Measurements from ENCODE around the gene QPCTL. TPM values are rescaled to one million over a fixed set of nuclear protein-coding genes. Genes with fewer than 3 reads are reported as not detected.
"Not testable (repeated sequence)": the region's sequence is repeated elsewhere in the genome, so short reads cannot be mapped to it uniquely, and the experiment has no call there.

The QPCTL gene
- total RNA-seq, 1 experiment from 2014 or later, result 13.7 TPM

DNA sequence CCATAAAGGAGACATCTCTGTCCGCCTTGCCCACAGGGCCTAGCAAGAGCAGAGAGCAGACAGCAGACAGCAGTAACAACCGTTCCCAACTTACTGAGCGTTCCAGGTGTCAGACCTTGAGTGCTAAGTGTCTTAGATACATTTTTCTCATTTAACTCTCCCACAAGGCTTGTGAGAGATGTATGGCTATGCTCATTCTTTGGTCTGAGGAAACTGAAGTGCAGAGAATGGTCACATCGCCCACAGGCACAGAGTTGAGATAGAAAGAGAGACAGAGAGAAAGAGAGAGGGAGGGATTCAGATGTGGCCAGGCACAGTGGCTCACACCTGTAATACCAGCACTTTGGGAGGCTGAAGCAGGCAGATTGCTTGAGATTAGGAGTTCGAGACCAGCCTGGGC is 55.0 kb downstream of the QPCTL start:
- Histone ChIP-seq H3K56ac (ENCODE audit: insufficient read length, low read depth, low read length) (no peak overlapping the region), H2AK5ac (ENCODE audit: insufficient read length, low read length) (no peak overlapping the region), H3K79me2 (ENCODE audit: insufficient read depth, low read length) (no peaks in the 10 kb centered on the region), H3K23me2 (ENCODE audit: insufficient read length, low read depth, low read length, poor library complexity, severe bottlenecking) (no peaks in the 10 kb centered on the region), H2BK12ac (ENCODE audit: insufficient read length, low read depth, low read length) (no peak overlapping the region), H3K9me3 (ENCODE audit: control insufficient read depth, low read depth, low read length) (no peaks in the 10 kb centered on the region), H3K4ac (ENCODE audit: low read depth, low read length) (no peak overlapping the region), H4K20me1 (ENCODE audit: control insufficient read depth, insufficient read depth, insufficient read length) (no peaks in the 10 kb centered on the region), H4K5ac (ENCODE audit: insufficient read length, low read depth, low read length) (no peak overlapping the region), H3K18ac (ENCODE audit: insufficient read length, low read depth, low read length) (no peak overlapping the region), H2BK120ac (ENCODE audit: low read depth, low read length, poor library complexity, severe bottlenecking) (no peak overlapping the region), H3K79me1 (ENCODE audit: insufficient read depth, low read depth, low read length, poor library complexity, severe bottlenecking) (no peaks in the 10 kb centered on the region), H2BK15ac (ENCODE audit: low read depth, low read length) (no peak overlapping the region), H3K9ac (ENCODE audit: extremely low read depth, insufficient read length, low read length) (no peak overlapping the region), H4K8ac (replicated peaks; ENCODE audit: insufficient read length, low read depth, low read length) (no peak overlapping the region), H3K23ac (ENCODE audit: insufficient read length, low read depth, low read length) (no peak overlapping the region), H2BK5ac (ENCODE audit: insufficient read length, low read length) (no peak overlapping the region), H2AFZ (ENCODE audit: low read length) (no peak overlapping the region), H3T11ph (ENCODE audit: low read length) (no peak overlapping the region), H3K27me3 (ENCODE audit: insufficient read depth, low read length) (no peaks in the 10 kb centered on the region; the same call in 1 of the 2 replicates), H3K27ac (ENCODE audit: insufficient read length, low read depth, low read length) (no peak overlapping the region), H2BK20ac (ENCODE audit: low read depth, low read length, poor library complexity, severe bottlenecking) (no peak overlapping the region), H3K4me2 (ENCODE audit: insufficient read depth, insufficient read length, low read length) (no peak overlapping the region), H3K14ac (ENCODE audit: insufficient read depth, low read length) (no peak overlapping the region; the same call in 1 of the 2 replicates), H3K4me1 (ENCODE audit: insufficient read depth, low read length) (no peaks in the 10 kb centered on the region; the same call in 1 of the 2 replicates), H4K91ac (ENCODE audit: insufficient read length, low read depth, low read length) (no peak overlapping the region)
- H3K4me3 Mint-ChIP-seq, result no peak overlapping the region
- H3K36me3 Mint-ChIP-seq (ENCODE audit: insufficient read depth in 1 of 3, low read depth in 3 of 3), result no peaks in the 10 kb centered on the region
- no peak for DNase-seq
- peaks cover 3 to 8% of the 10 kb centered on the region in 2 experiments for H3K4me1 Mint-ChIP-seq
- no peak for TF ChIP-seq CTCF (conservative IDR thresholded peaks at IDR 0.05)
- WGBS (ENCODE audit: extremely low coverage, insufficient read length, low lambda C conversion rate), result no CpG with 5 or more reads among the region's 5 CpGs
- no peaks in the 10 kb centered on the region for H3K9me3 Mint-ChIP-seq
- H3K27me3 Mint-ChIP-seq (ENCODE audit: low read depth), result peaks cover 13% of the 10 kb centered on the region
- no peak overlapping the region for H3K27ac Mint-ChIP-seq

GRCh38 chr19:45751483-45751882 is 59.0 kb downstream of the QPCTL start:
- H3K9me3 ChIP-seq (ENCODE audit: control insufficient read depth, low read depth, low read length); H4K8ac ChIP-seq (replicated peaks; ENCODE audit: insufficient read length, low read depth, low read length); H2BK5ac ChIP-seq (ENCODE audit: insufficient read length, low read length); H3K4ac ChIP-seq (ENCODE audit: low read depth, low read length); H2BK15ac ChIP-seq (ENCODE audit: low read depth, low read length); H2BK120ac ChIP-seq (ENCODE audit: low read depth, low read length, poor library complexity, severe bottlenecking); H3K4me1 ChIP-seq (ENCODE audit: insufficient read depth, low read length); H4K5ac ChIP-seq (ENCODE audit: insufficient read length, low read depth, low read length); H2AFZ ChIP-seq (ENCODE audit: low read length); H3K18ac ChIP-seq (ENCODE audit: insufficient read length, low read depth, low read length); H3K4me1 Mint-ChIP-seq; H3K56ac ChIP-seq (ENCODE audit: insufficient read length, low read depth, low read length); DNase-seq; H3K23ac ChIP-seq (ENCODE audit: insufficient read length, low read depth, low read length); H2BK20ac ChIP-seq (ENCODE audit: low read depth, low read length, poor library complexity, severe bottlenecking); H3T11ph ChIP-seq (ENCODE audit: low read length); H3K23me2 ChIP-seq (ENCODE audit: insufficient read length, low read depth, low read length, poor library complexity, severe bottlenecking); H3K27me3 ChIP-seq (ENCODE audit: insufficient read depth, low read length); H3K27ac ChIP-seq (ENCODE audit: insufficient read length, low read depth, low read length); H3K4me3 Mint-ChIP-seq; H3K9ac ChIP-seq (ENCODE audit: extremely low read depth, insufficient read length, low read length); H2AK5ac ChIP-seq (ENCODE audit: insufficient read length, low read length); H3K14ac ChIP-seq (ENCODE audit: insufficient read depth, low read length); H3K36me3 Mint-ChIP-seq (ENCODE audit: insufficient read depth in 1 of 3, low read depth in 3 of 3); H3K79me2 ChIP-seq (ENCODE audit: insufficient read depth, low read length); H4K20me1 ChIP-seq (ENCODE audit: control insufficient read depth, insufficient read depth, insufficient read length); H2BK12ac ChIP-seq (ENCODE audit: insufficient read length, low read depth, low read length); H3K4me2 ChIP-seq (ENCODE audit: insufficient read depth, insufficient read length, low read length); H3K79me1 ChIP-seq (ENCODE audit: insufficient read depth, low read depth, low read length, poor library complexity, severe bottlenecking); H4K91ac ChIP-seq (ENCODE audit: insufficient read length, low read depth, low read length); H3K9me3 Mint-ChIP-seq: not testable (repeated sequence)
- Mint-ChIP-seq H3K27ac (peak overlapping the region in 1 of 3 experiments; percentile 75; a peak in 1 of 7 replicates), H3K27me3 (ENCODE audit: low read depth) (peaks cover 13% of the 10 kb centered on the region)
- WGBS (ENCODE audit: extremely low coverage, insufficient read length, low lambda C conversion rate), result no CpG with 5 or more reads among the region's 10 CpGs
